Cardiac septum (tissue), 1 donor: ENCODE measurements around the gene UBE4A. TPM values are rescaled to one million over a fixed set of nuclear protein-coding genes. Genes with fewer than 3 reads are reported as not detected.
A peak's percentile ranks its signal among the peaks of the same experiment; 100 is the strongest.

Experiments
- DNase-seq: peaks from one replicate; pipeline ENCODE4 v3.0.0-alpha.2; 2020; ENCODE audit warnings: low spot score
- intact Hi-C: fragments of 100-400 bp; cut with DNase I; formaldehyde crosslinking; loops from one replicate; pipeline ENCODE4 v1.14.0; 2022
- total RNA-seq: library from RNA; stranded (reverse); fragmentation: NEBNext Ultra II Directional; extraction: Animal tissue kit (Norgen Biotek cat#: 25700); gene quantifications from one replicate; pipeline ENCODE4 v1.2.1, GENCODE V29; 2021
- donor health status: DM: no; HTN: no; CAD: no.

Gene UBE4A
- total RNA-seq, 1 donor from 2014 or later = 38.3 TPM

DNA sequence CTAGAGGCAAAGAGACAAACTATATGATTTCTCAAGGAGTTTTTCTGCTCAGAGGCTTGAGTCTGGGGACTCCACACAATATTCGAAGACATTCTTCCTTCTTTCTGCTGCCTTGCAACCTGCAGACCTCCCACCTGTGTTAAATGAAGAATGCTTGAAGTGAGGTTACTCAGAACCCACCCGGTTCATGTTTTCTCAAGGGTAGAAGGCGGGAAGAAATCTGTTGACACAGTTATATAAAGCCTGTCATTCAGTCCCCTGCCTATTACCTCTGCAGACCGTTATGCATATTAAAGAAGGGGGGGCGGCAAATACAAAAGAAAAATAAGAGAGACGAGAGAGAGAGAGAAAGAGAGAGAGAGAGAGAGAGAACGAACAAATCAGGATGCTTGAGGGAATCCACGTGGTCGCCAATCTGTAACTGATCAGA, 74.7 kb downstream of the UBE4A start:
- DNase-seq = no peak
- intact Hi-C loops = no loop called here

DNA sequence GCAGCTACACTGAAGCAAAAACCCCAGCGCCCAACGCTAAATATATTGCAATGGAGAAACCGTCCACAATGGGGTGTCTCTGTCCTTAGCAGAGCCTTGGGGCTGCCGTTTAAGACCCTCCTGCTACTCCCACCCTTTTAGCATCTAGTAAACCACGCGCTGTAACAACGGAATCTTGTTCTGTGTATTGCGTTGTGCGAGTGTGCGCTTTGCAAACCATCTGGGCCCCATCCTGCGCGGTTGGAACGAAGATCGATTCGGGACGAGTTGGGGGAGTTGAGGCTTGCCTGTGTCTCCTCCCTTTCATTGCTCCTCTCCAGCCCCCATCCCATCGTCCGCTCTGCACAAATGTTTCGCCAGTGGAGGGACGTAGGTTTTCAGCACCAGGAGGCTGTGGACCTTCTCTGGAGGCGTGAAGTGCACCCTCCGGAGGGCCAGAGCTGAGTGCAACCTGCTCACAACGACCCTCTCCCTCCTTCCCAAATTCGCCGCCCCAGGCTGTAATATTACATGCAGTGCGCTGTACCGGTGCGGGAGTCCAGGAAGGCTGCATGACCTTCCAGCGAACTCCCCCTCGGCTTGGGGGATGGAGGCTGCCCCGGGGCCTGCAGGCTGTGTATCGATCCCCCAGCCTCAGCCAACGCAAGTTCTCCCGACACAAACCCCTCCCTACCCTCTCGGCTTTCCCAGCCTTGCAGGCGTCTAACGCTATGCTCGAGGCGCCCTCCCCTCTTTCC, 75.3 kb downstream of the UBE4A start:
- intact Hi-C loops = no loop called here
- no peak for DNase-seq

DNA sequence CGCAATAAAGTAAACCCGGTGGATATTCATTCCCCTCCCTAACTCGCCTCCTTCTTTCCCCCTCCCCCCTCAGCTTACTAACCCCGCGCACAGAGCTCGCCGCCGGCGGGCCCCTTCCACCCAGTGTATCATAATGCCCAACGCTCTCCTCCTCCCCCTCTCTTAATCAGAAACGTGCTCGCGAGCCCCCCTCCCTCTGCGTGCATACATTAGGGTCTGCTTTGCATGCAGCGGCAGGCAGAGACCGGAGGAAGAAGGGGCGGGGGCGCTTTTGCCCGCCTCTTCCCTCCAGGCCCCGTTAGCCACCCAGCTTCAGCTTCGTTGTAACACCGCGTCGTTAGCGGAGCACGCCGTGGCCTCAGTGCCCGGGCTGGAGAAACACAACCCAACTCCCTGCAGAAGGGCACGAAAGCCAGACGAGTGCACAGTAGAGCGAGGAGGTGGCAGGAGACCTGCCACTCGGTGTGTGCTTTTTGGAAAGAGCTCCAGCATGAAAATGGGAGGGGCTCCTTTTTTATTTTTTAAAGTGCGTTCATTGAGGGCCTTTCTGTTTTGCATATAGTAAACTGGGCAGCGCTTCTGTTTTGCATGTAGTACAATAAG, 76.0 kb downstream of the UBE4A start:
- intact Hi-C loops = no loop called here
- DNase-seq = peak; percentile 83

DNA sequence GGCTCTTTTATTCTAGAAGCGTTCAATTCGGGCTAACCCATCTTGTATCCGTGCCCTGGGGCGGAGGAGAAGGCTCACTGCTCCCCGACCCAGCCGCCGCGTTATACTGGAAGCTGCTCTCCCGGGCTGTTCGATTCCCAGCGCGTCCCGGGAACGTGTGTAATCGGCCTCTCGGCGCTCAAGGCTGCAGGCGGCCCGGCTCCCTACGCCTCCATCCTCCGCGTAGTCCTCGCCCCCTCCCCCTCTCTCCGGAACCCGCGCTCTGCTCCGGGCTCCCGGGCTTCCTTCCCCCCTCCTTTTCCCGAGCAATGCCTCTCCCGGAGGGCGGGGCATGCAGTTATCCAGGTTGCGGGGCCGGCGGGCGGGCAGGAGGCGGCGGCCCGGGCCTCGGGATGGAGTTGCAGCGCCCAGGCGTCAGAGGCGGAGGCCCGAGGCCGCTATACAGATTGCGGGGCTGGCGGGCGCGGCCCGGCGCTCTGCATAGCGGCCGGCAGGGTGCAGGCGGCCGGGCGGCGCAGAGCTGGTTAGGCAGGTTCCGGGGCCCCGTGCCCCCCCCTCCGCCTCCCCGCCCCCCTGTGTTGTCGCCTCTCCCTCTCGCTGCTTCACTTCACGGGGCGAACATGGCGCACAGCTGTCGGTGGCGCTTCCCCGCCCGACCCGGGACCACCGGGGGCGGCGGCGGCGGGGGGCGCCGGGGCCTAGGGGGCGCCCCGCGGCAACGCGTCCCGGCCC, 76.7 kb downstream of the UBE4A start, which contains the start of gene KMT2A:
TSS of gene KMT2A (plus strand) at position 600 of the 732 bp plus-strand sequence. CDS start at position 621, 21 bp downstream.
- DNase-seq = peak; percentile 98
- intact Hi-C loops = loop anchor here (2.0 kb wide), 1 partner anchor 35 kb away; the partner anchor contains the start of gene ATP5MG

DNA sequence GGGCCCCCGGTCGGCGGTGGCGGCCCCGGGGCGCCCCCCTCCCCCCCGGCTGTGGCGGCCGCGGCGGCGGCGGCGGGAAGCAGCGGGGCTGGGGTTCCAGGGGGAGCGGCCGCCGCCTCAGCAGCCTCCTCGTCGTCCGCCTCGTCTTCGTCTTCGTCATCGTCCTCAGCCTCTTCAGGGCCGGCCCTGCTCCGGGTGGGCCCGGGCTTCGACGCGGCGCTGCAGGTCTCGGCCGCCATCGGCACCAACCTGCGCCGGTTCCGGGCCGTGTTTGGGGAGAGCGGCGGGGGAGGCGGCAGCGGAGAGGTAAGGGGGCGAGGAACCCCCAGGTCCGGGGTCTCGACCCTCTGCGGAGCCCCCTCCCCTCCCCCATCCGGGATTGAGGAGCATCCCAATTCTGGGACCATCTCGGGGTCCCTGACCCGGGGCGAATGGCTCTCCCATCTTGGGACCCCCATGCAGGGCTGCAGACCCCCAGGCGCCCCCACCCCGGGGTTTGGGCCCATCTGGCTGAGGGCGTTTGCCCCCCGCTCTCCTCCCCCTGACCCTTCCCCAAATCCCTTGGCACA, 77.3 kb downstream of the UBE4A start:
- DNase-seq = no peak
- intact Hi-C loops = loop anchor here (2.0 kb wide), 1 partner anchor 36 kb away; the partner anchor contains the start of gene ATP5MG

DNA sequence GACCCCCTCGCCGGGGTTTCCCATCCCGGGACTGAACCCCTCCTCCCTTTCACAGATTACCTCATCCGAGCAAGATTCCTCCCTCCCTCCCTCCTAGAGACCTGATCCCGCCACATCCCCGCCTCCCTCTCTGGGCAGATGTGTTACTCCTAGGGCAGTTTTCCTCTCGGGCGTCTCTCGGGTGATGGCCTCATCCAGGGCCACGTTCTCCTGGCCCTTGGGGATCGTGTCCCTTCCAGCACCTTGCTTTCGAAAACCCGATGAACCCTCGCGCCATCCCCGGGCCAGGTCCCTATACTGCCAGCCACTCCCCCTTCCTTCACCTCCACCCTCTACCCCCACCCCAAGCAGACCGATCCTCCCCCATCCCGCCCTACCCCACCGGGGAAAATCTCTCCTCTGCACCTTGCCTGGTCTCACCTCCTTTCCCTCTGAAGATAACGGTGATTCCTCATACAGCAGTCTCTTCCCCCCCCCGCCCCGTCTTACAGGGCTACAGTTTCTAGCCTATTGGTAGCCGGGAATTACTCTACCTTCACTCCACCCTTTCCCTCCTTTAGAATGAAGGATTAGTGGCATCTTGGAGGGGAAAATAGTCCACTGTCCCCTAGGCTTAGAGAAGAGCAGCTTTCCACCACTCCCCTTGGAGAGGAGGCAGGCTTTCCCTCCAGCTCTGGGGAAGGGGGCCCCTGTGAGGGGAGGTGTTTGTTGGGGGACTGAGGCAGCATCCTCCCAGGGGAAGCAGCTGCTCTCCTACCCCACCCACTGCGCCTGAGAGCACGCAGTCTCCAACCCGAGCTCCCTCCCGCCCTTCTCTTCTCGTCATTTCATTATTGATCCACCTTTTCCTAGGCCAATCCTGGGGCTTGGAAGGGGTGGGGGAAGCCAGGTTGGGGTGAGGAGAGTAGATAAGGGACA, 78.1 kb downstream of the UBE4A start:
- intact Hi-C loops = loop anchor here (2.0 kb wide), 1 partner anchor 37 kb away; the partner anchor contains the start of gene ATP5MG
- peak; percentile 76 for DNase-seq

DNA sequence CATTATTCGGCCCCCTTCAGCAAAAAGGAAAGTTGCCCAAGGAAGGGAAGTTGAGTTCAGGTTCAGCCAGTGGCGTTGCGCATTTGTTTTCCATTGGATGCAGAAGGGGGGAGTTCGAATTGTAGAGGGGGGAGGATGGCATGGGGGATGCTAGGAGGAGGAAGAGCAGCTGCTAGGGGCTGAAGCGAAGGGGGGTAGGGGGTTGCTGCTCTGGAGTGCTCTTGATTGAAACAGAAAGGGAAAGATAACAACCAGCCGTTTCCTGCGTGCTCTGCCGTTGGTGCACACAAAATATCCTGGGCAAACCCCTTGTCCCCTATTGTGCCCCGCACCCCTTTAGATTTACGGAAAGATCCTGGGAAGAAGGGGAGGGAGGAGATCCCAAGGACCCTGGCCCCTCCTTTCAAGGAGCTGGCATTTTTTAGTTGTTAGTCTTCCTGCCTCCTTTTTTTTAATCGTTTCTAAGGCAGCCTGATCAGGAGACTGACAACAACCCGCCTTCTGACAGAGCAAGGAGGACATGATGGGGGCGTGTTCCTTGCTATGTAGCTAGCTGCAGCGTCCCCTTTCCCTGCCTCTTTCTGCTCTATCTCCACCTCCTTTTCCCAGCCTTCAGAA, 79.0 kb downstream of the UBE4A start:
- peak; percentile 75 for DNase-seq
- intact Hi-C loops = no loop called here

DNA sequence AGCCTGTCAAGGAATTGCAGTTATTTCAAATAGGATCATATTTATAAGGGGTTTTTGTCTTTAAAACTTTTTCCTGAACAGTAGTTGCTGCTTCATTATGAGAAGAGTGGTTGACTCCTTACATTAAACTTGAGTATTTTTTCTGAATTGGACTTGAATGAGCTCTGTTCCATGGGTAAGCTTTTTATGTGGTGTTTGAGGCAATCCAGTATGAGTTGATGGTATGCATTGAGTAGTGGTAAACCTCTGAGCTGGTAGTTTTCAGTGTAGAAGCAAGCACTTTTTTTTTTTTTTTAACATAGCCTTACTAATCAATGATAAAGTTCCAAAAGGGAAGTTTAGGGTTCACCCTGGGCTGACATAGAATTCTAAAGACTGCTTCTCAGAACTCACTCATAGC, 80.2 kb downstream of the UBE4A start:
- intact Hi-C loops = no loop called here
- DNase-seq = no peak

DNA sequence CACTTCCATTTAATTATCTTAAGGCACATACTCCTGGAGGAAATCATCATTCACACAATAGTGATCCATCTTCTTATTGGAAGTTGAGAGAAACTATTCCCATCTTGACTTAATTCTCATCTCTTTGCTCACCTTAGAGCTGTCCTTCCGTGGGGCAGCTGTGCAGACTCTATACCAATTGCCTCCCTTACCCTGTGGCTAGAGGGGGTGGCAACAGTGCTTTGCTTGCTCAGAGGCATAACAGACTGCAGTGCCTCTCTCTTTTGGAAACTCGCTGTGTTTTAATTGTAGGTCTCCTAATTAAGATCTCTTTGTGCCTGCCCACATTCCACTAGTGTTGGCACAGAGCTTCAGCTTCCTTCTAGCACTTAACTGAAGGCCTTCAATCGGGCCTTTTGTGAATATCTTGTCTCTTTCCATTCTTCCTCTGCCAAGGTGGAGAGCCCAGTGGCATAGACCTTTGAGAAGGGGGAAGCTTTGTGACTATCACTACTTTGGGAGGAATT, 82.4 kb downstream of the UBE4A start:
- no peak for DNase-seq
- intact Hi-C loops = no loop called here

DNA sequence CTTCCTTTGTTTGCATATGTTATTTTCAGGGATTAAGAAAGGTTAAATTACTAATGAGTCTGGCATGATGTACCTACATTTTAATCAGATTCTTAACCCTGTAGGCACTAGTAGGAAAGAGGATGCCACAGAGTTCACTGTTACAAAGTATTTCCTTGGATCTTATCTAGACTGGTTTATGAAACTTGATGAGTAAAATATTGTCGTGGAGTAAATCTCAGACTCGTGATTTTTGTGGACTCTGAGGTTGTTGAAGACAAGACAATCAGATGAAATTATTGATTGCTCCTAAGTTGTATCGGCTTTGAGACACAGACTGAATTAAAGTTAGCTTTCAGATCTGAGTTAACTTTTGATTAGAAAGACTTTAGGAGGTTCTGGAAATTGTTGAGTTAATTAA, 82.9 kb downstream of the UBE4A start:
- no peak for DNase-seq
- intact Hi-C loops = no loop called here

DNA sequence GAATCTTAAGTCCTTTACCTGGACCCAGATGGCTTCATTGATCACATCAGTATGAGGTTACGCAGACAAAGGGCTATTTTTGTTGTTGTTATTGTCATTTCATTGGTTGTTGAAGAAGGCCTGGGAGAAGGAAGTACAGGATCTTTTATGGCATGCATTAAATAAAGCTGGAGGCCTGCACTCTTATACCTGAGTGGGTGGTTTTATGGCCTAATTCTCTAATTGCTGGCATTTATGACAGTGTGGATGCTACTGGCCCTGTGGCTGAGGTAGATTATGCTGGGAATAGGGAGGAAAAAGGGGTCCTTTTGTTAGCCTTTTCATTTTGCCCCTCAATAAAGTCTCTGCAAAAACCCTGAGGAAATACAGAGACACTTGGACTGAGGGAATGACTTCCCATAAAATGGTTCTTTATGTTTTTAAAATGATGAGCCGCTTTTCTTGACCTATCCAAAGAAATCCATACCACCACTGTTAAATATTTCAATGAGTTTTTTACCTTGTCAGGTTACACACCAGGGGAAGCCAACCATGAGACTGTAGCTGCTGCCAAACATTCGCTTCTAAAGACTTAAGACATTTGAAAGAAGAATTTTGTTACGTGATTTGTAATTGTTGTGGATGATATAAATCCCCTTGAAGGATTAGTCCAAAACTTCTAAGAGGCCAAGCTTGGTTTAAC, 83.6 kb downstream of the UBE4A start:
- no peak for DNase-seq
- intact Hi-C loops = no loop called here

DNA sequence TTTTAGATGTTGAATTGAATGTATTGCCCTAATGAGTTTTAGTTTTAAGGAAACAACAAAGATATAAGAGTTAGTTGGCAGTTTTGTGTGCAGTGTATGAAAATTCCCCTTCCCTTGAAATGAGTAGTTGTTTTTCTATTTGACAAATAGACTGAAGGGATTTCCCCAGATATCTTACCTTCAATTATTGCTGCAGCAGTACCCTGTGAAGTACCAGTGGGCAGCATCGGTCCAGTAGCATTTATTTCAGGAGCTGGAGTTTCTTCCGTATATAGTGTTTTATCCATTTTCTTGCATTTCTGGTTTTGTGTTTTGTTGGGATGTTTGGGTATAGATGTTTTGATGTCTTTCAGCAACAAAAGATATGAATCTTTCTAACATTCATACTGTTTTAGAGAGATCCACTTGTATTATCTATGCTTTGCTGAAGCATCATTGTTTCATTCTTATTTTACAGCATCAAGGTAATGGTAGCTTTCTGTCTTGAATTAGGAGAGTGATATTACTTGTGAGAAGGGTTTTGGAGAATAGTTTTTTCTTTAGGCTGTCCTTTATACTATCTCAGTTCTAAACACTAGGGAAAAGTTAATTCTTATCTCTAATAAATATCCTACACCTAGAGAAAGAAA, 84.3 kb downstream of the UBE4A start:
- intact Hi-C loops = no loop called here

DNA sequence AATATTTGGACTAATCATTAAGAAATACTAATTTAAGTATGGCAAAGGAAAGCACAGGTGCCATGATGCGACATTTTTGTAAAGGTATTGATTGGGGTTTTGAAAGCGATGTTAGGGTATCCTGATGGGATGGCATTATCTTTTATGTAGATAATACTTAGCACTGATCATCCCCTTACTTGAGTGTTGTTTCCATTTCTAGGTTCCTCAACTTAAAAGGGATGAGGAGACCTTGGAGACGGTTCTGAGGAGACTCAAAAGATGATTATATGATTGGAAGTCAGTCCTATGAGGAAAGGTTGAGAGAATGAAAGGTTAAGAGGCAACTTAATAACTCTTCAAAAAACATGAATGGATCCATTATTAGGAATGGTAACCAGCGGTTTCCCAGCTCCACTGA, 88.0 kb downstream of the UBE4A start:
- no peak for DNase-seq
- intact Hi-C loops = no loop called here

More for the DNA sequence above, 84.3 kb downstream of the UBE4A start:
- no peak for DNase-seq

DNA sequence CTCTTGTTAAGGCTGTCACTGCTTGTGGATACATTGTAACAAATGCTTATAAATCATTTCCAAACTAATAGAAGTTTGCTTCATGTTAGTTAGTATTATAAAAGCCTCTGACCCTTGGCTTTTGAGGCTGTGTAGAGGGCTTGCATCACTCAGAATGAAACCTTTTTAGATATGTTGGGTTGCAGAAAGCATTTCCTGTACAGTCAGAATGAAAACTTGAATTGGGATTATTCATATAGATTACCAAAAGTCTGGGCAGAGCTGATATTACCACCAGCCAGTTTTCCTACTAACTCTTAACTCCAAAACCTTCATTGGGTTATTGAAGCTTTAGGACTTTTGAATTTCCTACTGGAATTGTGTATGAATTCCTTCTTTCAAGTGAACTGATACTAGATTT, 88.9 kb downstream of the UBE4A start:
- DNase-seq = no peak
- intact Hi-C loops = no loop called here
